WI38 (cell line): ENCODE measurements around the gene AGAP1.

ENCODE experiments used
- H3K4me3 ChIP-seq: 2 replicates; pipeline ENCODE4 v1.5.1; 2011; ENCODE audit warnings: low read depth, mild to moderate bottlenecking, control low read depth, low read length
- TF ChIP-seq, protein P1 (sequence below): IDR thresholded peaks from 2 replicates; pipeline ENCODE4 v1.5.1; 2012; ENCODE audit warnings: low read depth, mild to moderate bottlenecking, control low read depth, low read length

AGAP1 gene

DNA sequence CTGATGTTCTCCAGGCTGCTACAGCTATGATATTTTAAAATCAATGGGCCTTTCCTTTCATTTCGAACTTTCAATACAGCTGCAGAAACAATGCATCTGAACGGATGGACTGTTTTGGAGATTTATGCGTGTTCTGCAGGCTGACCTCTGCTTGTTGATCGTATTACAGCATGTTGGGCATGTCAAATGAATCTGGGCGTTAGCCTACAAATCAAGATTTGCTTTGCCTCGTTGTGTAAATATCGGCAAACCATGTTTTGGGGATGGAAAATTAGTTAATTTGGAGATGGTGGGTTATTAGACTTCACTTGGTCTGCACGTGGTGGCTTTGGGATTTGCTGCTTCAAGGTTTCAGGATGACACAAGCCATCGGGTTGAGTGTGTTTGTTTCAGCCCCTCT, 129.3 kb downstream of the AGAP1 start:
- TF ChIP-seq, protein P1, sequence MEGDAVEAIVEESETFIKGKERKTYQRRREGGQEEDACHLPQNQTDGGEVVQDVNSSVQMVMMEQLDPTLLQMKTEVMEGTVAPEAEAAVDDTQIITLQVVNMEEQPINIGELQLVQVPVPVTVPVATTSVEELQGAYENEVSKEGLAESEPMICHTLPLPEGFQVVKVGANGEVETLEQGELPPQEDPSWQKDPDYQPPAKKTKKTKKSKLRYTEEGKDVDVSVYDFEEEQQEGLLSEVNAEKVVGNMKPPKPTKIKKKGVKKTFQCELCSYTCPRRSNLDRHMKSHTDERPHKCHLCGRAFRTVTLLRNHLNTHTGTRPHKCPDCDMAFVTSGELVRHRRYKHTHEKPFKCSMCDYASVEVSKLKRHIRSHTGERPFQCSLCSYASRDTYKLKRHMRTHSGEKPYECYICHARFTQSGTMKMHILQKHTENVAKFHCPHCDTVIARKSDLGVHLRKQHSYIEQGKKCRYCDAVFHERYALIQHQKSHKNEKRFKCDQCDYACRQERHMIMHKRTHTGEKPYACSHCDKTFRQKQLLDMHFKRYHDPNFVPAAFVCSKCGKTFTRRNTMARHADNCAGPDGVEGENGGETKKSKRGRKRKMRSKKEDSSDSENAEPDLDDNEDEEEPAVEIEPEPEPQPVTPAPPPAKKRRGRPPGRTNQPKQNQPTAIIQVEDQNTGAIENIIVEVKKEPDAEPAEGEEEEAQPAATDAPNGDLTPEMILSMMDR = no peak
- H3K4me3 ChIP-seq = no peak overlapping the region

DNA sequence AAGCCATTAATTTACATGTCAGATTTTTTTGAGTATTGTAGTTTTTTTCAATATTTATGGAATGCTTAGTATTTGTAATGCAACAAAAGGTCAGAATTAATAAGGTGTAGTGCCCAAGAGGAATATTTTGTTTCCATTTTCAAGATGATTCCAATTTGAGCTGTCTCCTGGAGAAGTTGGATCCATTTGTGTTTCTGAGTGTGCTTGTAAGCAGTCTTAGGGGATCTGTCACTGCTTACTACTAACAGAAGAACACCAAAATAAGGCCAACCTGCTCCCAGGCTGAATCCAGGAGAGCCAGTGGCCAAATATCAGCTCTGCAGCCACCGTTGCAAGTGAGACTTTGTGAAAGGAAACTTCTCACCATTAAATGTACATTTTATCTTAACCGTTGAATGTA, 129.9 kb downstream of the AGAP1 start:
- TF ChIP-seq, protein P1 = no peak
- no peak overlapping the region for H3K4me3 ChIP-seq

DNA sequence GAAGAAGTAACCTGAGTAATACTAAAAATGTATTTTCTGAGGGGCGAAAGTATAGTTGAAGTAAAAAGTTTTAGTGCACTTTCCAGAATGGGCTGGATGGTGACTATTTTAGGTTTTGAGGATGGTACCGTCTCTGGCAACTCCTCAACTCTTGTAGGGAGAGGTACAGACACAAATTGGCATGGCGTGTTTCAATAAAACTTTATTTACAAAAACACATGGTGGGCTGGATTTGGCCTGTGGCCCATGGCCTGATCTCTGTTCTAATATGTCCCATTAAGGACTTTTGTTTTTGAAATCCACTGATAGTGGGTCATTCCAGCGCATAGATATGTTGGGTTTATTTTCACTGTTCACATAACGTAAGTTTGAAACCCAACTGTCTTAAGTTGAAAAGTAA, 132.8 kb downstream of the AGAP1 start:
- H3K4me3 ChIP-seq = no peak overlapping the region
- TF ChIP-seq, protein P1 = no peak

DNA sequence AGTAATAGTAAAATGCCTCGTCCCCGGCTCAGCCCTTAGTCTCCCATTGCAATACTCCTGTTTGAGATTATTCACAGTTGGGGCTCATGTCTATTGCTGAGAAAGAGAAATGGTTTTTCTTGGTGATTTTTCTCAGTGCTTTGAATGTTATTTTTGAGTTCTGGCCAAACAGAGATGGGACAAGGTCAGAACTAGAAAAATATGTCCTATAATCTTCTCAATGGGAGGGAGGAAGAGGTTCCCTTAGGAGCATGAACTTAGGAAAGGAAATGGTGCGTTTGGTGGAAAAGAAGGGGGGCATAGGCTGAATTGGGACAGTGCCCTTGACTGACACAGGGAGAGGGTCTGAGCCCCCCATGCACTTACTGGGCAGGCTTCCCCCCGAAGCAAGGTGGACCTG, 133.8 kb downstream of the AGAP1 start:
- TF ChIP-seq, protein P1 = no peak
- H3K4me3 ChIP-seq = no peak overlapping the region

DNA sequence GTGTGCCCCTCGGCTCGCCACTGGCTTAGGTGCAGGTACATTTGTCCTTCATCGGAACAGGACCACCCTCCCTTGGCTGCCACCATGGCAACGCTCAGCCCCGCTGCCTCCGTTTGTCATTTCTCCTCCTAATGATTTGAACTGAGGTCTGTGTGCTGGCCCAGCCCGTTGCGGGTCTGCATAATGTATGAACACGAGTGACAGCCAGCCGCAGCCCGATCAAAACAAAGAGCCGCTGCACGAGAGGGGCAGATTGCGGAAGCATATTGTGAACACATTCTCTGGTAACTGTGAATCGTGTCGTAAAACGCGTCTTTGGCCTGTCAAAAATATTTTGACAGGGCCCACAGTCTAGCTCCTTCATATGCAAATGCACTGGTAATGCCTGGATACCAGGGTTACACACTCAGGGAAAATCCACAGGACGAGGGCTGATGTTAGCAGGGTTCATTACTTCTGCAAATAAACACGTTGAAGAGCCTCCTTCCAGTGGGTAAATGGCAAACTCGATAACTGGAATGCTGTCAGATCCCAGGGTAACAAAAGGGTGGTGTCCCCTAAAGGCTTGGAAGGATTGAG, 137.0 kb downstream of the AGAP1 start:
- no peak overlapping the region for H3K4me3 ChIP-seq
- TF ChIP-seq, protein P1 = no peak

DNA sequence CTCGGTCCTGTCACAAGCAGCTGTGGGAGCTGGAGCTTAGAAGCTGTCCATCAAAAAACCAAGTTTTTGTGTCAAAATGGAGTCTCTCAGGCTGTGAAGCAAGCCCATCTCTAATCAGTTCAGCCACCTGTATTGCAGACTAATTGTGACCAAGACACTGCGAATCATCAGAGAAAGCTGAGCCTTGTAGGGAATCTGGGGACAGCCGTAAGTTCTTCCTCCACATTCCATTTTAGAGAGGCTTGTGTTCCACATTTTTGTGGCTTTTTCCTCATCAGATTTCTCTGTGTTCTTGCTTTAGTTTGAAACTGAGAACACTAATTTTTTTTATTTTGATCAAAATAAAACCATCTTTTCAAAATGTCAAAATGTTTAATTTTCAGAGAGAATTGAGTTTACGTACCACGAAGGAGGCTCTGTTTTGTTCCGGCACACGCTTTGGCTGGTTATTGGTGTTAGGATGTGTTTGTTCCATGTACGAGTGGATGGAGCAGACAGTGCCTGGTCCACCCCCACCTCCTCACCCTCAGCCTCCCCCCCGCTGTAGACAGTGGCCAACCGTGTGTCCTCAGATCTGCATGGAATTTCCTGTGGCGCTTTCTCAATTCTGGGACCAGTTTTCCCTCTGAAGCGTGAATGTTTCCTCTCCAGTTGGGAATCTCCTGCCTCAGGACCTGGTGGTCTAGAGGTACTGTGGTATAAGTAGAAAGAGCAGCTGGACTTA, 140.8 kb downstream of the AGAP1 start:
- H3K4me3 ChIP-seq = no peak overlapping the region
- TF ChIP-seq, protein P1 = no peak

DNA sequence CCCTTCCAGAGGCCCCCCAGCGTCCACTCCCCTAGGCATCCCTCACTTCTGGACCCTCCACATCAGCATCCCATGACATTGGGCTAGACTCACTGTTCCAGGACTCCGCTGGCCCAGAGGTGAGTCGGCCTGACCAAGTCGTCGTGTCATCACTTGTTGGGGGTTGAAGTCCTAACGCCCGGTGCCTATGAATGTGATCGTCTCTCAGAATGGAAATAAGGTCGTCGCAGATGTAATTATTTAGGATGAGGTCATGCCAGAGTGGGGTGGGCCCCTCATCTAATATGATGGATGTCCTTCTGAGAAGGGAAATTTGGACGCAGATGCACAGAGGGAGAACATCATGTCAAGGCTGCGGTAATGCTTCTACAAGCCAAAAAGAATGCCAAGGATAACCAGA, 142.7 kb downstream of the AGAP1 start:
- TF ChIP-seq, protein P1 = no peak
- no peak overlapping the region for H3K4me3 ChIP-seq
